Coronary artery (tissue), 2 donors: ENCODE measurements around the gene IYD.

Experiments
- DNase-seq: peaks from one replicate; pipeline ENCODE4 v3.0.0-alpha.2; 2017; ENCODE audit warnings: low spot score
- H3K27ac ChIP-seq, 2 donors: fragments of 200-600 bp; sonication (generic); one replicate each; pipeline ENCODE4 v1.5.1; 2016 to 2019
- H3K4me3 ChIP-seq: fragments of 200-600 bp; sonication (generic); 2 replicates; pipeline ENCODE4 v1.5.1; 2016; ENCODE audit warnings: mild to moderate bottlenecking, moderate library complexity
- TF ChIP-seq, protein P1 (sequence below): fragments of 200-600 bp; sonication (generic); IDR thresholded peaks from one replicate; pipeline ENCODE4 v1.5.1; 2019; ENCODE audit warnings: antibody characterized with exemption

Gene IYD

DNA sequence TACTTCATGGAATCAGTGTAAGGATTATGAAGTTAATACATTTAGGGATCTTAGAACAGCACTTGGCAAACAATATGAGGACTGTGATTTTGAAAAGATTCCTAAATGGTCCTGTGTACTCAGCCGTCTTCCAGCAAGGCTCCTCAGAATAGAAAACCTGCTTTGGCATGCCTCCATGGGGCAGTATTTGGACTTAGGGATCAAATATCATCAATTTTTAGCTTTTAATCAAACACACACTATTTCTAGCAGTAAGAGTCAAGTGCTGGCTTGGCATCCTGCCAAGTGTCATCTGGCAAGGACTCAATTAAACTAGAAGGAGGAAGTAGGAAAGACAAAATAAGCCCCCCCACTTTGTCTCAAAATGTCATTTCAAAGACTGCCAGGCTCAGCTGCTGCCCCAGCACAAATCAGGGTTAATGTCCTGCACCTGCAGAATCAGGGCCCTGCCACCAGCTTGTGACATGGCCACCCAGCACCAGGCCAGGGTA is 40.8 kb downstream of the IYD start:
- TF ChIP-seq, protein P1, sequence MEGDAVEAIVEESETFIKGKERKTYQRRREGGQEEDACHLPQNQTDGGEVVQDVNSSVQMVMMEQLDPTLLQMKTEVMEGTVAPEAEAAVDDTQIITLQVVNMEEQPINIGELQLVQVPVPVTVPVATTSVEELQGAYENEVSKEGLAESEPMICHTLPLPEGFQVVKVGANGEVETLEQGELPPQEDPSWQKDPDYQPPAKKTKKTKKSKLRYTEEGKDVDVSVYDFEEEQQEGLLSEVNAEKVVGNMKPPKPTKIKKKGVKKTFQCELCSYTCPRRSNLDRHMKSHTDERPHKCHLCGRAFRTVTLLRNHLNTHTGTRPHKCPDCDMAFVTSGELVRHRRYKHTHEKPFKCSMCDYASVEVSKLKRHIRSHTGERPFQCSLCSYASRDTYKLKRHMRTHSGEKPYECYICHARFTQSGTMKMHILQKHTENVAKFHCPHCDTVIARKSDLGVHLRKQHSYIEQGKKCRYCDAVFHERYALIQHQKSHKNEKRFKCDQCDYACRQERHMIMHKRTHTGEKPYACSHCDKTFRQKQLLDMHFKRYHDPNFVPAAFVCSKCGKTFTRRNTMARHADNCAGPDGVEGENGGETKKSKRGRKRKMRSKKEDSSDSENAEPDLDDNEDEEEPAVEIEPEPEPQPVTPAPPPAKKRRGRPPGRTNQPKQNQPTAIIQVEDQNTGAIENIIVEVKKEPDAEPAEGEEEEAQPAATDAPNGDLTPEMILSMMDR: no peak
- DNase-seq: no peak
- Histone ChIP-seq H3K4me3 (no peak overlapping the region), H3K27ac (no peak overlapping the region)

DNA sequence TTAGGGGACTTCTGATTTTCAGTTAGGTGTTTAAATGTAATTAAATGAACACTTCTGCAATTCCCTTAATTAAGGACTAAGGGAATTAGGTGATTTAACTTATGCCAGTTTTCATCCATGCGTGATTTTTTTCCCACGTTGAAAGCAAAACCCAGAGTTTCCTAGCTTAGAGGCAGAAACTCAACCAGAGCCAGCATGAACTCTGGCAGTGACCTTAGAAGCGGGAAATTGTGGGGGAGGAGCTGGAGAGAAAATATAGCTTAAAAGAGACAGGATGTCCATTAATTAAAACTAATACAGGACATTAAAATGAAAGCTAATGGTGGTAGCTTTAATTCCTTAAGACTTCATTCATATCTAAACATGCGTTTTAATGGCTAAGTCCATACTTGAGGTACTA is 41.6 kb downstream of the IYD start:
- no peak for DNase-seq
- TF ChIP-seq, protein P1: no peak
- no peak overlapping the region for H3K4me3 ChIP-seq
- H3K27ac ChIP-seq: no peak overlapping the region

DNA sequence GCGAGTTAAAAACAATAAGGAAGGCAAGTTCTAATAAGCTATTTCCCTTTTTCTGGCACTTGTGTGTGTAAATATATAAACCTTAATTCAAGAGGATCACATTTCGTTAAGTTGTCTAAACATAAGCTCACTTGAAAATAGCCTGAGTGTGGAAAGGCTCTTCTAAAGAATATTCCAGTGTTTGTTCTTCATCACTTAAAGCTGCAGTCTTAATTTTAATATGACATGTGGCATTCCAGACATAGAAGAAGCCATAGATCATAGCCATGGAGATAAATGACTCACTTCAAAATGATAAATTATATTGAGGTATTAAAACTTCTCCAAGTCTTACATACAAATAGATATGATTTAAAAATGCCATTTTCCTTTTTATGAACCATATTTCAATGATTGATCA is 42.1 kb downstream of the IYD start:
- Histone ChIP-seq H3K27ac (no peak overlapping the region), H3K4me3 (no peak overlapping the region)
- no peak for DNase-seq
- TF ChIP-seq, protein P1: no peak

DNA sequence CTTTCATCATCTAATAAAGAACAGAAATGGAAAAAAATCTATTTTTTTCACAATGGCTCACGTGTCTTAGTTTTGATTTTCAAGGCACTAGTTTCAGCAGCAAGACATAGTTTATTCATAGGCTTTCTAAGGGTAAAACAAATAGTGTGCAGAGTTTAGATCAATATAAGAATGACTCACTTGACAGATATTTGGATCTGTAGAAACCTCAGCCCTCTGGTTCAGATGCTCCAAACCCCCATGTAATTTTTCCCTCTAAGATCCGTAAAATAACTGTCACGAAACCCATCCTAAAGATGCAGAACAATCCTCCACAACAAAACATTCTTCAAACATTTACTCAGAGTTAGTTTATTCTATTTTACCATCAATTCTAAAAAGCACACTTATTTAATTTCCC is 43.4 kb downstream of the IYD start:
- no peak for DNase-seq
- H3K4me3 ChIP-seq: no peak overlapping the region
- H3K27ac ChIP-seq: no peak overlapping the region
- TF ChIP-seq, protein P1: no peak

DNA sequence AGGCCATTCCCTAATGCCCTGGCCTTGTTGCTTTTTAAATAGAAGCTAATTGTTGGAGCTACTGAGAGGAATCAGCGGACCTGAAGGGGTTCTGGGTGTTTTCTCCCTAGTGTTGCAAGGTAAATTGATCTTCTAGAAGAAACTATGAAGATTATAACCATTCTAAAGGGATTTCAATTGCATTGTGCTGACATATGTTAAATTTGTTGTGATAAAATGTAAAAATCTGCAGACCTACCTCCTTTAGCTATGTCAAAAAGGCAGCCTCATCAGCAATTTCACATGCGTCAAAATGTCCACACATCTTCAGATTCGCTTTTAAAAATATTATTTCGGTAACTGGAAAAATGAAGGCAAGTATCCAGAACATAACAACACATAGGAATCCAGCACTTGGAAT is 44.4 kb downstream of the IYD start:
- TF ChIP-seq, protein P1: no peak

DNA sequence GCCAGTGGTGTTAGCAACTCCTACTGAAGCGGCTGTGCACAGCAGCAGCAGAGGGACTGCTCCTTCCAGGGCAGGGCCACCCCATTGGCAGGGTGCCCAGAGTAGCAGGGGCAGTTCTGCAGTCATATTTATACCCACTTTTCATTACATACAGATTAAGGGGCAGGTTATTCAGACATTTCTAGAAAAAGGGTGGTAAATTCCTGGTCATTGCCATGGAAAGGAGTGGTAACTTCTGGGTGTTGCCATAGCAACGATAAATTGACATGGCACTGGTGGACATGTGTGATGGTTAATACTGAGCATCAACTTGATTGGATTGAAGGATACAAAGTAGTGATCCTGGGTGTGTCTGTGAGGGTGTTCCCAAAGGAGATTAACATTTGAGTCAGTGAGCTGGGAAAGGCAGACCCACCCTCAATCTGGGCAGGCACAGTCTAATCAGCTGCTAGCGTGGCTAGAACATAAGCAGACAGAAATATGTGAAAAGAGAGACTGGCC is 45.0 kb downstream of the IYD start:
- no peak overlapping the region for H3K4me3 ChIP-seq
- H3K27ac ChIP-seq: no peak overlapping the region
- TF ChIP-seq, protein P1: no peak
- DNase-seq: no peak

More for the DNA sequence above, 44.4 kb downstream of the IYD start:
- H3K4me3 ChIP-seq: no peak overlapping the region
- no peak for DNase-seq
- H3K27ac ChIP-seq: no peak overlapping the region

DNA sequence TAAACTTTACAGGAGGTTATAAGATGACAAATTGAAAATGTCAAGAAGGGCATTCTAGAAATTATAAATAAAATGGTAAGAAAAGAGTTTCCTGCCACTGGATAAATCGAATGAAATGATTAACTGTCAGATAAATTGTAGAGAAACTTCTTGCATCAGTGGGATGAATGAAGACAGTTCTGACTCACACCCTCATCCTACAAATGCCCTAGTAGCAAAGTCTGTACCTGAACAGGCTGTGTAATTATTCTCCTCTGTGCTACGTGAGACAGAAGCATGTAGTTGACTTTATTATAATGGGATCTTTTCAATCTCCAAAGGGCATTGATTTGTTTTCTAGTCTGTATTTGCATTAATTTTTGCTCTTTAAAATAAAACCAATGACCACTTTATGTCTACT is 47.3 kb downstream of the IYD start:
- no peak overlapping the region for H3K4me3 ChIP-seq
- H3K27ac ChIP-seq: no peak overlapping the region
- no peak for DNase-seq
- TF ChIP-seq, protein P1: no peak
